ENCODE data around the gene UMODL1.

The UMODL1 gene, protein sequence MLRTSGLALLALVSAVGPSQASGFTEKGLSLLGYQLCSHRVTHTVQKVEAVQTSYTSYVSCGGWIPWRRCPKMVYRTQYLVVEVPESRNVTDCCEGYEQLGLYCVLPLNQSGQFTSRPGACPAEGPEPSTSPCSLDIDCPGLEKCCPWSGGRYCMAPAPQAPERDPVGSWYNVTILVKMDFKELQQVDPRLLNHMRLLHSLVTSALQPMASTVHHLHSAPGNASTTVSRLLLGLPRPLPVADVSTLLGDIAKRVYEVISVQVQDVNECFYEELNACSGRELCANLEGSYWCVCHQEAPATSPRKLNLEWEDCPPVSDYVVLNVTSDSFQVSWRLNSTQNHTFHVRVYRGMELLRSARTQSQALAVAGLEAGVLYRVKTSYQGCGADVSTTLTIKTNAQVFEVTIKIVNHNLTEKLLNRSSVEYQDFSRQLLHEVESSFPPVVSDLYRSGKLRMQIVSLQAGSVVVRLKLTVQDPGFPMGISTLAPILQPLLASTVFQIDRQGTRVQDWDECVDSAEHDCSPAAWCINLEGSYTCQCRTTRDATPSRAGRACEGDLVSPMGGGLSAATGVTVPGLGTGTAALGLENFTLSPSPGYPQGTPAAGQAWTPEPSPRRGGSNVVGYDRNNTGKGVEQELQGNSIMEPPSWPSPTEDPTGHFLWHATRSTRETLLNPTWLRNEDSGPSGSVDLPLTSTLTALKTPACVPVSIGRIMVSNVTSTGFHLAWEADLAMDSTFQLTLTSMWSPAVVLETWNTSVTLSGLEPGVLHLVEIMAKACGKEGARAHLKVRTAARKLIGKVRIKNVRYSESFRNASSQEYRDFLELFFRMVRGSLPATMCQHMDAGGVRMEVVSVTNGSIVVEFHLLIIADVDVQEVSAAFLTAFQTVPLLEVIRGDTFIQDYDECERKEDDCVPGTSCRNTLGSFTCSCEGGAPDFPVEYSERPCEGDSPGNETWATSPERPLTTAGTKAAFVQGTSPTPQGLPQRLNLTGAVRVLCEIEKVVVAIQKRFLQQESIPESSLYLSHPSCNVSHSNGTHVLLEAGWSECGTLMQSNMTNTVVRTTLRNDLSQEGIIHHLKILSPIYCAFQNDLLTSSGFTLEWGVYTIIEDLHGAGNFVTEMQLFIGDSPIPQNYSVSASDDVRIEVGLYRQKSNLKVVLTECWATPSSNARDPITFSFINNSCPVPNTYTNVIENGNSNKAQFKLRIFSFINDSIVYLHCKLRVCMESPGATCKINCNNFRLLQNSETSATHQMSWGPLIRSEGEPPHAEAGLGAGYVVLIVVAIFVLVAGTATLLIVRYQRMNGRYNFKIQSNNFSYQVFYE

DNA sequence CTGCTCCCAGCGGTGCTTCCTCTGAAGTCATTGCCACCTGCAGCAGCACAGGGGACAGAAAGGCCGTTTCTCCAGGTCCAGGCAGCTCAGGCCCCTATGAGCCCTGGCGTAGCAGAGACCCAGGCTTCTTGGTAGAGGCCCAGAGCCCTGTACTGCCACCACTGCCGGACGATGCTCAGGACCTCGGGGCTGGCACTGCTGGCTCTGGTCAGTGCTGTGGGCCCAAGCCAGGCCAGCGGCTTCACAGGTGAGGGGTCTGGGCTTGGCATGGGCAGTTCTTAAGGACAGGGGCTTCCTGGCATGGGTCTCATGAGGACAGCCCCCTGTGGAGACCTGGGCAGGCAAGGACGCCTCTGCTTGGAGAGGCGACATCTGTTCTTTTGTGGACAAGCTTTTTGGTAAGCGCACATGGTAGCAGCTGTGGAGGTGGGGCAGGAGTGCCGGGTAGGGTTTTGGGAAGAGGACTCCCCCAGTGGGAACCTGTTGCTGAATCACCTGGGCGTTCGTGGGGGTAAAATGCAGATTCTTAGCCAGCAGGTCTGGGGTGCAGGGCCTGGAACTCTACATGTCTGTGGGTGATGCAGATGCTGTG lies at the start of gene UMODL1:
Gene UMODL1, plus strand, starts transcription at position 172 of the 592 bp plus-strand sequence. Its CDS starts 0 bp downstream, at position 172.
- no peak for DNase-seq (ENCODE audit: low read depth in 2 of 2)

DNA sequence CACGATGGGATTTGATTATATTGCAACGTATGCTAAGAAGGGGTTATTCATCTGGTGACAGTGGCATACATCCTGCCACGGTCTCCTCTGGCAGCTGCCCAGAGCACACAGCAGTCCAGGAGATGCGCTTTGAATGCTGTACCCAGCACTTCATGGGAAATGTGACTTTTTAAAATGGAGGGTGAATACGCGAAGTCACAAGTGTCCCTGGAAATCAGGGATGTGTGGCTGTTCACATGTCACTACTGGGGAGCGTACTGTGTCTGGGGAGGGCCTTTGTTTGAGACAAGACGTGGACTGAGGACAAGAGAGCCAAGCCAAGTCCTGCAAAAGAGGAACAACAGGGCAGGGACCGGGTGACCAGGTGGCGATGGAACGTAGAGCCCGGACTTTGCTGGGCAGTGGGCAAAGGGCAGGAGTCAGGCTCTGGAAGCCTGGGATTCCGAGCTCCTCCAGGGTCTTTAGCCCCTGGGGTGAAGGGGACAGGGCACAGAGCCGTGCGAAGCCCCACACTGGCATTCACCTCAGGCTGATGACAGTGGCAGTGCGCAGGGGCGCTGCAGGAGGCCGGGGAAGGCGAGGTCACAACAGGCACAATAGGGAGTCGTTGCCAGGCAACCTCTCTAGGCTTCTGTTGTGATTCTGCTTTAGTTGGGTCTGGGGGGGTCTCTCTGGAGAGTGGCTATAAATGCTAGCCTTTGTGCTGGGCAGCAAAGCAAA lies 49.6 kb upstream of the UMODL1 start:
- no peak for DNase-seq (ENCODE audit: low read depth in 2 of 2)

DNA sequence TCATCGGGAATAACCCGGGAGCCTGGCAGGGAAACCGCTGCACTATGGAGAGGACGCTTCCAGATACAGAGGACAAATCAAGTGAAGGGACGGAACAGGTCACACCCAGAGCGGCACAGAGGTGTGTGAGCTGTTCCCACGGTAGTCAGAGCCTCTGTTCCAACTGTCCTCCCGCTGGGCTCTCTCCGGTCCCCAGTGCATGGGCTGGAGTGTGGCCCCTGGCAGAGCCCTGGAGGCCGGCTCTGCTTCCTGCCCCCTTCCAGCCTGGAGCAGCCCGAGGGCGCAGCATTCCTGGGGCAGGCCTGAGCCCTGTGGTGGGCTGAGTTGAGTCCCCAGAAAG lies 49.1 kb upstream of the UMODL1 start:
- DNase-seq (ENCODE audit: low read depth in 2 of 2), result no peak

DNA sequence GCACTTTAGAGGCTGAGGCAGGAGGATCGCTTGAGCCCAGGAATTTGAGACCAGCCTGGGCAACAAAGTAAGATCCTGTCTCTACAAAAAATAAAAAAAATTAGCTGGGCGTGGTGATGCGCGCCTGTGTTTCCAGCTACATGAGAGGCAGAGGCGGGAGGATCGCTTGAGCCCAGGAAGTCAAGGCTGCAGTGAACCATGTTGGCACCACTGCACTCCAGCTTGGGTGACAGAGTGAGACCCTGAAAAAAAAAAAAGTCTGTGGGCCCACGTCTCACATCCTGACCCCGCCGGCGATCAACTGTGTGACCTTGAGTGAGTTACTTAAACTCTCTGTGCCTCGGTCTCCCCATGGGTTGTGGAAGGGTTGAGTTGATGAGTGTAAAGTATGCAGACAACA lies 48.2 kb upstream of the UMODL1 start:
- DNase-seq (ENCODE audit: low read depth in 2 of 2), result no peak

DNA sequence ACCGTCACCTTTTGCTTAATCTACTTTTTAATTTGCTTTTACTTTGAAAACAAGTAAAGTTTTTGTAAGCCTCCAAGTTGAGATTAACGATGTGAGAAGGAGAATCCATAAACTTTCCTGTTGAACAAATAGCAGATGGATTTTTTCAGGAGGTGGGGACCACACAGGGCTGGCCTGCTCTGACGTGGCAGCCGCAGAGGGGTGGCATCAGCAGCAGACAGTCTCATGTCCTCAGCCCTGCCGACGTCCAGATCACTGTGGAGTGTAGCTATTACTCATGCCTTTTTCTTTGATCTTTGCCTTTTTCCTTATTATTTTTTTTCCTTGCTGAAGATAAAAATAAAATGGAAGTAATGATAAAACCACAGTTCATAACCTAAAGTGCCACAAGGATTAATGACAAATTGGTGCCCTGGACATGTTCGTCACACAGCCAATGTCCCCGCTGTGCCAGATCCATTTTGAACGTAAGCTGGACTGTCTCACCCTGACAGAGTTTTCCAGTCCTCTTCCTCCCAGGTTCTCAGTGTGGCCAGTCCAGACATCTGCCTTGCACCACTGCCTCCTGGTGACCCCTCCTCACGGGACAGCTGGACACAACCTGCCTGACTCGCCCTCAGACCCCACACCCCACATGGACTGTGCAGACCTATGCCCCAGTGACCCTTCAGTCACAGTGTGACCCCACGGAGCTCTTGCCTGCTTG lies 45.6 kb upstream of the UMODL1 start:
- DNase-seq (ENCODE audit: low read depth in 2 of 2), result no peak

DNA sequence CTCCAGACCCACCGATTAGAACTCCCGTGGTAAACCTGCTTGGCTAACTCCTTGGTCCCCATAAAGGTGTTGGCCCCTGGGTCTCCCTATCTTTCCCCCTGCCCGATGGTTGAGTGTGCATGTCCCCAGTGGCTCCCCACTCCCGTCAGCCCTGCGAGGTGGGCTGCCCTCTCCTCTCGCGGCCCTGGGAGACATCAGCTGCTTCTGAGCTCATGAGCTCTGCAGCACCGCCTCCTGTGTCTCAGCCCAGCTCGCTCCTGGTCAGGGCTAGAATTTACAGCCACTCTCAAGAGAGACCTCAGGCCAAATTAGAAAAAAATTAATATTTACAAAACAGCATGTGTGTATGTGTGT lies 45.1 kb upstream of the UMODL1 start:
- DNase-seq (ENCODE audit: low read depth in 2 of 2), result no peak

DNA sequence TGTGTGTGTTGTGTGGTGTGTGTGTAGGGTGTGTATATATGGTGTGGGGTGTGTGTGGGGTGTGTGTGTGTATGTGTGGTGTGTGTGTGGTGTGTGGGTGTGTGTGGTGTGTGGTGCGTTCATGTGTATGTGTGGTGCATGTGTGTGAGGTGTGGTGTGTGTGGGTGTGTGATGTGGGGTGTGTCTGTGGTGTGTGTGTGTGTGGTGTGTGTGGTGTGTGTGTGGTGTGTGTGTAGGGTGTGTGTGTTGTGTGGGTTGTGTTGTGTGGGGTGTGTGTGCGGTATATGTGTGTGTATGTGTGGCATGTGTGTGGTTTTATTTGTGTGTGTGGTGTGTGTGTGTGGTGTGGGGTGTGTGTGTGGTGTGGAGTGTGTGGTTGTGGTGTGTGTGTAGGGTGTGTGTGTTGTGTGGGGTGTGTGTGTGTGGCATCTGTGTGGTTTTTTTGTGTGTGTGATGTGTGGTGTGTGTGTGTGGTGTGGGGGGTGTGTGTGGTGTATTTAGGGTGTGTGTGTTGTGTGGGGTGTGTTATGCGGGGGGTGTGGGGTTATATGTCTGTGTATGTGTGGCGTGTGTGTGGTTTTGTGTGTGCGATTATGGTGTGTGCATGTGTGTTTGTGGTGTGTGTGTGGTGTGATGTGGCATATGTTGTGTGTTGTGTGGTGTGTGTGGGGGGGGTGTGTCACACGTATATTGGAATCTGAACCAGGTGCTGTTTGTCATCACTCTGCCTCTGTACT lies 43.9 kb upstream of the UMODL1 start:
- no peak for DNase-seq (ENCODE audit: low read depth in 2 of 2)

DNA sequence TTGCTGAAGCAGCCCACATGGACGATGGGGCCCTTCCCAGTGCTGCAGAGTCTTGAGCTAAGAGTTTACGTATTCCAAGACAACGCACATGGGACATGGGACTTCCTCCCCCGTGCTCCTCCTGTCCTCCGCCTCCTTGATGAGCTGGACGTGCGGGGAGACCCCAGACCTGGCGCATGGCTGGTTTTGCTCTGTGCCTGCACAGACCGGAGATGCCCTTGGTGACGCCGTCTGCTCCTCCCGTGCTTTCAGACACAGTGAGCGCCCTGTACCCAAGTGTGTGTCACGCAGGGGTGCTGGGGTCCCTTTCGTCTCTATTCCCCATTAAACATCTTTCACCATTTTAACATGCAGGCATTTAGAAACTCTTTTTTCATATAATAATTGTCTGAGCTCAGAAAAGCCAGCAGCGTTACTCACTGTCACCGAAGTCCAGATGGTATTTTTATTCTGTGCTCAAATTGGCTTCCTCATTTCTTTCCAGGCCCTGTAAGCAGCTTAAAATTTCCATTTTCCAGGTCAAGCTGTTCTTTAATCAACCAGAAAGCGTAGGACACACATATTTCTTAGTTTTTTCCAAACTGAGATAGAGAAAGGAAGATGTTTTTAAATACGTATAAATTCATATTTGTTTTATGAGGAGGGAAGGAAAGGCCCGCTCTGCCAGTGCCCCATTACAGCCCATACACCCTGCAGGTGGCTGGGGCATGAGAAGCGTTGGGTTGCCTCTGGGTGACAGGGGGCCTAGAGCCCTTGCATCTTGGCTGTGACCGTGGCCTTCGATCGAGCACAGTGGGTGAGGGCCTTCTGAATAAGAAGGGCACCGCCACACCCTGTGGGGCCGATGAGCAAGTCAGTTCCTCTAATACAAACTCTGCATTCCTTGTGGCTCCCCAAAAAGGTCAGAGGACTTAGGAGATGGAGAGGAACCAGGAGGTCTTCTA lies 43.0 kb upstream of the UMODL1 start:
- DNase-seq (ENCODE audit: low read depth in 2 of 2), result no peak

DNA sequence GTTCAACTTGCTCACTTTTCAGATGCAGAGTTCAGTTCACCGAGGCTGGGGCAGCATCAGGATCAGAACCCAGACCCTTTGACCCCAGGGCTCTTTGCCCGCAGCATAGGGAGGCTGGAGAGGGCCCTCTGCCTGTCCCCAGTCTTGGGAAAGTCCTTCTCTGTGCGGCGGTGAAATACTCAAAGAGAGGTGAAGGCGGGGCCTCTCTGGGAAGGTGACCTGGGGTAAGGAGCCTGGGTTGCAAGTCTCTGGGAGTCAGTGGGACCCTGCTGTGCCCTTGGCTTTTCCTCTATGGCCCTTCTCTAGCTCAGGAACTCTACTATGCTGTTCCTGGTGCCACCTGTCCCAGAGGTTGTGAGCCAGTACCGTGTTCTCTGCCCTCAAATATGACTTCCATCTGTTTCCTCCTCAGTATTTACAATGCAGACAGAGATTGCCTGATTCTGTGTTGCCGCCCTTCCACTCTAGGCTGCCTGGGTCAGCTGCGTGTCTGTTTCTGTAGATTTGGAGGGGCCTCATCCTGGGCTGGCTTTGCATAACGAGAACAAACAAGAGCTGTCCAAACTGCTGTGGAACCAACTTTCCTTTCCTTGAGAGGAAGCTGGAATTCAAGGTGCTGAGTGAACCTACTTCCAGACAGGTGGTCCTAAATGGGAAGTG lies 42.2 kb upstream of the UMODL1 start:
- no peak for DNase-seq (ENCODE audit: low read depth in 2 of 2)

DNA sequence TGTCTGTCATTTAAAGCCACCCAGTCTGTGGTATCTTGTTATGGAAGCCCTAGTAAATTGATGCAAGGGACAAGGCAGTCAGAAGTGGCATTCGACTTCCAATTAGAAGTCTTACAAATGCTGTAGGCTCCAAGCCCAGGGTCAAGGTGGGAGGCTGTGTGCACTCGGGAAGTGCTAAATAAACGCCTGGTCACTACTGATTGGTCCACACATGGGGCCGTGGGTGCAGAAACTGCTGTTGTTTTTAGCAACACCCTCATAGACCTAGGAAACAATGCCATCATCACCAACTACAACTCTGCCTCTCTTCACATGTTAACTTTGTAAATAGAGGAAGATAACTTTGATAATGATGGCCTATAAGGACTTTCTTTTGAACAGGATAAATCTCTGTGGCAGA lies 40.8 kb upstream of the UMODL1 start:
- DNase-seq (ENCODE audit: low read depth in 2 of 2), result no peak

DNA sequence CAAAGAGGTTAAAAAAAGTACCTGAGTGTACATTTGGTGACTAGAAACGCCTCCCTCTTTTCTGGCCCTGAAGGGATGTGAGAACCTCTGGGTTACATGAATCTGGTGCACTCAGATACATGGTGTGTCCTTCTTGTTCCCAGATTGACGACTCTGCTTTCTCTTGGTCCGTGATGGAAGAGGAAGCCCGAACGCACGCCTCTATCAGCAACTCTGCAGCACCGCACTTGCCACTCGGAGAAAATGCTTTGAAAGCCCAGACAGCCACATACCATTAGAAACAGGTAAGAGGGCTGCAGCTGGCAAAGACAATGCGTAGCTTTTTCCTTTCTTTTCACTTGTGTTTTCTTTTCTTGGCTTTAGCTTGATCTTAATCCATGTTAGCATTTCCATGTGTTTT lies 39.9 kb upstream of the UMODL1 start:
- no peak for DNase-seq (ENCODE audit: low read depth in 2 of 2)

DNA sequence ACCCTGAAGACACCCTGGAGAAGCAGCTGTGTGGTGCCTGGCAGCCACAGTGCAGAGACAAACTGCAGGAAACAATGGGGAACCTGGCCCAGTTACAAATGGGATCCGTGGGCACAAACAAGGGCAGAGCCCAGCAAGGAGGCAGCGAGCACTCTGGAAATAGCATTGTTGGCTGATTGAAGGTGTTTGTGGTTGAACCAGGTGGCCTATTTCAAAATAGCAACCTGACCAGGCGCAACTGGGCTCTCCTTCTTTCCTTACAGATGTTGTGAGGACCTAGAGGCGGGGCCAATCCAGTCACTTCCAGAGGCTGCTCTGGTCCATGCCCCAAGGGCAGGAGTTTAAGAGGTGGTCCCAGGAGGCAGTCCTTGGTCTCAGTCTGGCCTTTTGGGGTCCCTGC lies 39.3 kb upstream of the UMODL1 start:
- no peak for DNase-seq (ENCODE audit: low read depth in 2 of 2)

DNA sequence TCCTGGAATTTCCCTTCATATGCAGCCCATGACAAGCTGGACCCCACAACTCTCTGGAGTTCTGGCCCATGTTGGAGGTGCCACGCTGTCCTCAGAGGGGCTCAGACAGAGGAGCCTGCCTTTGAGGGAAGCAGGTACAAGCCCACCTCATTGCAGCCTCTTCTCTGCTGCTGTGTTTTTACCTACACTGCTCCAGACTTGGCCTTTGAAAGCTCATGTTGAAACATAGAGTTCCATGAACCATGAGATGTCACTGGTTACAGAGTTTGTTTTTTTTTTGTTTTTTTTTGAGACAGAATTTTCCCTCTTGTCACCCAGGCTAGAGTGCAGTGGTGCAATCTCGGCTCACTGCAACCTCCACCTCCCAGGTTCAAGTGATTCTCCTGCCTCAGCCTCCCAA lies 38.9 kb upstream of the UMODL1 start:
- no peak for DNase-seq (ENCODE audit: low read depth in 2 of 2)

DNA sequence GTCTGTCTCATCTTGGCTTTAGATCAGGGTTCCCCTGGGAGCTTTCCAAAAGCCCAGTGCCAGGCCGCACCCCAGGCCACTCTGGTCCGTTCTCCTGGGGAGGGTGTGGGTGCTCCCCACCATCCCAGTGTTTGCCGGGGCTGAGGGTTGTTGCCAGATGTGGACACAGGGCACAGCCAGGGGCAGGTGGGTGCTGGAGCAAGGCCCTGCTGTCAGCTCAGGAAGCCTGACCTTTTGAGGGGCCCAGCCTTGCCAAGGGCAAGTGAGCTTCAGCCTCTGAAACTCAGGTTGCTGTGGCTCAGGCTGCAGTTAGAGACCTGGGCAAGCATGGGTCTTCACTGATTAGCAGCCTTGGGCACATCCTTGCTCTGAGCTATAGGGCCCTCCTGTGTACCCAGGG lies 38.1 kb upstream of the UMODL1 start:
- DNase-seq (ENCODE audit: low read depth in 2 of 2), result no peak

DNA sequence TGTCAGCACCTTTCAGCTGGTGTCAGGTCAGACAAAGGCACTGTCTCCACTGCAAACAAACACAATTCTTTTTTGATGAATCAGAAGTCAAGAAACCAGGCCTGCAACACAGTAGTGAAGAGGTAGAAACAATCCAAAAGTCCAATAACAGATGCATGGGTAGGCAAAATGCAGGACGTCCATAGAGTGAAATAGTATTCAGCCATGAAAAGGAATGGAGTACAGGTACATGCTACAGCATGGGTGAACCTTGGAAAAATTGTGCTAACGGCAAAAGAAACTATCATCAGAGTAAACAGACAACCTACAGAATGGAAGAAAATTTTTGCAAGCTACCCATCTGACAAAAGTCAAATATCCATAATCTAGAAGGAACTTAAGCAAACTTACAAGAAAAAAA lies 34.8 kb upstream of the UMODL1 start:
- DNase-seq (ENCODE audit: low read depth in 2 of 2), result no peak

DNA sequence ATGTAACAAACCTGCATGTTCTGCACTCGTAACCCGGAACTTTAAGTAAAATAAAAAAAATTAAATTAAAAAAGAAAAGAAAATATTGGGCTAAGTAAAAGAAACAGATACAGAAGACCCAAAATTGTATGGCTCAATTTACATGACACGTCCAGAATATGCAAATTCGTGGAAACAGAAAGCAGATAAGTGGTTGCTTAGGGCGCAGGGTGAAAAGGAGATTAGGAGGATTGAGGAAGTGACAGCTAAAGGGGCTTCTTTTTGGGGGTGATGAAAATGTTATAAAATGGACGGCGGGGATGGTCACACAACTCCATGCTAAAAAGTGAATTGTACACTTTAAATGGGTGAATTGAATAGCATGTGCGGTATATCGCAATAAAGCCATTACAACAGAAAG lies 33.6 kb upstream of the UMODL1 start:
- no peak for DNase-seq (ENCODE audit: low read depth in 2 of 2)

DNA sequence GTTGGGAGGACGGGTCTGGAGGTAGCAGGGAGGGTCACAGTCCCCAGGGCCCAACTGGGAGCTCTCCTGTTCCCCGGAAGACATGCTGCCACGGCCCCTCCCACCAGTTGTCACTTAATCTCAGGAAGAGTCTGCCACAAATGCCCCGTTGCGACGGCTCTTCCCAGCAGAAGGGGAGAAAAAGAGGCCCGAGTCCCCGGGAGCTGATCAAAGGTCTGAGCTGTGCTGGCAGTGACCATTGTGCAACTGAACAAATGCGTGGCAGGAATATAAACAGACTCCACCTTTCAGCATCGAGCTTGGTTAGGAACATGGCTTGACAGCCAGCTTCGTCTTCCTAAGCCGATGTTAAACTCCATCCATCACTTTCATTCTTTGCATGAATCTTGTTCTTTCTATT lies 33.2 kb upstream of the UMODL1 start:
- DNase-seq (ENCODE audit: low read depth in 2 of 2), result no peak

DNA sequence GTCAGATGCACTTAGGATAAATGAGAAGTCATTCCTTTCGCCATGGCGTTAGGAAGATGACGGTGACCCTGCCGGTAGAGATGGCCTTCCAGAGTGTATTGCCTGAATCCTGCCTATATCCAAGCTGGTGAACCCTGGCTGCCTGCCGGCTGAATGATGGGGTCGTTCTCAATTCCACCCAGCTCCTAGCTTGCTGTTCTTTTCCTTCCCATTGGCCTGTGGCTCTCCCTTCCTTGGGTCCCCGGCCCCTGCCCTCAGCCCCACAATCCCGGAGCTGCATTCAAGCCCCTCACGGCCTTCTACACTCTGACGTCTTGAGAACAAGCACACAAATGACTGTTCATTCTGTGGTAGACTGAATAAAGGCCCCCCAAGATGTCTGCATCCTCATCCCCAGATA lies 32.7 kb upstream of the UMODL1 start:
- DNase-seq (ENCODE audit: low read depth in 2 of 2), result no peak

Data from stimulated activated CD8-positive, alpha-beta memory T cell treated with anti-CD3 and anti-CD28 coated beads, Interleukin-7, amount 100 ng/mL, for 1 hour (primary cell).